B cell (primary cell): Measurements from ENCODE around the gene COLGALT1. TPM values are rescaled to one million over a fixed set of nuclear protein-coding genes. Genes with fewer than 3 reads are reported as not detected.
A peak's percentile ranks its signal among the peaks of the same experiment; 100 is the strongest.

Source experiments
- ATAC-seq: fragments of 200-7000 bp; cut with Tn5 transposase; one replicate; pipeline ENCODE4 v1.10.0; 2021; ENCODE audit warnings: low read depth, mild to moderate bottlenecking, moderate number of reproducible peaks, moderate library complexity
- CTCF ChIA-PET: fragments of 350-600 bp; sonication (Branson Sonifier 250); formaldehyde crosslinking; loops from one replicate; lab custom pipeline; 2021; ENCODE audit warnings: antibody characterized with exemption, inconsistent platforms; lab: Charles Lee
- POLR2A ChIA-PET: fragments of 350-600 bp; sonication (Branson Sonifier 250); formaldehyde crosslinking; loops from one replicate; lab custom pipeline; 2021; ENCODE audit warnings: antibody characterized with exemption; lab: Charles Lee
- DNase-seq: peaks from one replicate; pipeline ENCODE4 v3.0.0; 2013
- H2AFZ ChIP-seq: 2 replicates; pipeline ENCODE4 v1.6.1; 2012; ENCODE audit warnings: mild to moderate bottlenecking, low read depth, low read length; ENCODE audit not compliant: insufficient read depth, poor library complexity, severe bottlenecking
- H3K27ac ChIP-seq, 2 donors: 1 replicate in 1 of 2; 2 replicates in 1 of 2; pipeline ENCODE4 v1.5.1; 2012 to 2013; ENCODE audit warnings: low read length in 2 of 2, mild to moderate bottlenecking in 2 of 2, moderate library complexity in 1 of 2
- H3K27me3 ChIP-seq, 4 experiments: fragments of 200-600 bp in 1 of 4; sonication (generic) in 1 of 4; replicated peaks in 1 of 4; 1 replicate in 2 of 4; 2 replicates in 2 of 4; pipeline versions ENCODE4 v1.6.1 to v1.7.0; 2013 to 2016; ENCODE audit warnings: low read length in 3 of 4, mild to moderate bottlenecking in 2 of 4, mixed read lengths in 1 of 4, moderate library complexity in 1 of 4; ENCODE audit not compliant: insufficient read depth in 4 of 4, control insufficient read depth in 3 of 4; ENCODE audit errors: control extremely low read depth in 1 of 4
- H3K36me3 ChIP-seq, 2 experiments: replicated peaks in 1 of 2; 1 replicate in 1 of 2; 2 replicates in 1 of 2; pipeline versions ENCODE4 v1.6.1 to v1.7.1; 2013; ENCODE audit warnings: low read length in 1 of 2; ENCODE audit not compliant: insufficient read depth in 2 of 2, control insufficient read depth in 1 of 2; ENCODE audit errors: control extremely low read depth in 1 of 2, extremely low read depth in 1 of 2
- H3K4me1 ChIP-seq, 2 donors: fragments of 200-600 bp in 1 of 2; sonication (generic) in 1 of 2; 1 replicate in 1 of 2; 2 replicates in 1 of 2; pipeline versions ENCODE4 v1.5.1 to v1.6.1; 2013 to 2017; ENCODE audit warnings: low read length in 2 of 2; ENCODE audit not compliant: control insufficient read depth in 2 of 2, insufficient read depth in 2 of 2
- H3K4me2 ChIP-seq: replicated peaks from 2 replicates; pipeline ENCODE3; 2012; ENCODE audit warnings: mild to moderate bottlenecking, low read depth, low read length; ENCODE audit not compliant: poor library complexity, severe bottlenecking
- H3K4me3 ChIP-seq, 5 experiments: fragments of 200-600 bp in 1 of 5; sonication (generic) in 1 of 5; 1 replicate in 3 of 5; 2 replicates in 2 of 5; pipeline versions ENCODE4 v1.5.1 to v1.7.0; 2011 to 2016; ENCODE audit warnings: low read length in 4 of 5, mild to moderate bottlenecking in 4 of 5, low read depth in 2 of 5, control low read depth in 1 of 5, moderate library complexity in 1 of 5; ENCODE audit not compliant: insufficient read depth in 1 of 5; ENCODE audit errors: control extremely low read depth in 1 of 5, extremely low read depth in 1 of 5
- H3K79me2 ChIP-seq: fragments of 200-600 bp; sonication (generic); one replicate; pipeline ENCODE4 v1.6.0; 2016; ENCODE audit warnings: low read length; ENCODE audit not compliant: control insufficient read depth, insufficient read depth
- H3K9ac ChIP-seq: fragments of 200-600 bp; sonication (generic); 2 replicates; pipeline ENCODE4 v1.6.1; 2017; ENCODE audit warnings: mild to moderate bottlenecking, low read length, moderate library complexity
- H3K9me3 ChIP-seq, 3 donors: one replicate each; pipeline versions ENCODE4 v1.6.1 to v1.7.1; 2013; ENCODE audit warnings: low read length in 2 of 3; ENCODE audit not compliant: control insufficient read depth in 2 of 3, insufficient read depth in 1 of 3; ENCODE audit errors: control extremely low read depth in 1 of 3
- H4K20me1 ChIP-seq: 2 replicates; pipeline ENCODE4 v1.6.0; 2012; ENCODE audit warnings: mild to moderate bottlenecking, low read length; ENCODE audit not compliant: insufficient read depth, control insufficient read depth, poor library complexity, severe bottlenecking
- H3K27ac Mint-ChIP-seq: one replicate; pipeline ENCODE4 v1.8.0; 2021; ENCODE audit warnings: mixed read lengths
- H3K27me3 Mint-ChIP-seq: one replicate; pipeline ENCODE4 v1.8.0; 2021; ENCODE audit warnings: mixed read lengths
- H3K4me1 Mint-ChIP-seq: one replicate; pipeline ENCODE4 v1.8.0; 2021; ENCODE audit warnings: mixed read lengths
- H3K4me3 Mint-ChIP-seq: one replicate; pipeline ENCODE4 v1.8.0; 2021; ENCODE audit warnings: mixed read lengths
- H3K9me3 Mint-ChIP-seq: one replicate; pipeline ENCODE4 v1.8.0; 2022; ENCODE audit warnings: mixed read lengths; ENCODE audit not compliant: insufficient read depth
- EZH2 ChIP-seq: IDR thresholded peaks from 2 replicates; pipeline ENCODE4 v1.6.1; 2012; ENCODE audit warnings: borderline replicate concordance, low read depth, mild to moderate bottlenecking, moderate library complexity, low read length; ENCODE audit not compliant: insufficient read depth, poor library complexity, severe bottlenecking
- WGBS: methylation state at CpG from one replicate; pipeline ENCODE4 v1.1.5; 2013; ENCODE audit warnings: missing lambda C conversion rate; ENCODE audit not compliant: insufficient coverage; 5-methylcytosine and 5-hydroxymethylcytosine counted together
- intact Hi-C: fragments of 100-400 bp; cut with micrococcal nuclease; formaldehyde crosslinking; loops from one replicate; pipeline ENCODE4 v1.10.0; 2022
- polyA plus RNA-seq: library from polyadenylated mRNA; depleted of rRNA; stranded (reverse); fragments of >200 nt; gene quantifications from 2 replicates; pipeline ENCODE4 v1.2.3, GENCODE V29; 2012
- total RNA-seq, 2 donors: library from RNA; stranded (reverse); fragments of 120-200 nt in 1 of 2; gene quantifications; 1 replicate in 1 of 2; 2 replicates in 1 of 2; pipeline versions ENCODE4 v1.2.3 to v1.2.4, GENCODE V29; 2013 to 2022
- TF ChIP-seq, protein P1 (sequence below): fragments of 200-600 bp; IDR thresholded peaks from one replicate; pipeline ENCODE4 v1.8.0; 2022; ENCODE audit warnings: antibody characterized with exemption, mild to moderate bottlenecking

COLGALT1 gene
- total and polyA plus RNA-seq, 2 donors (not counting 1 experiment from before 2014, with no cell fraction given) = 108 to 126 TPM

- H3K27ac ChIP-seq = peak overlapping the region in 1 of 2 donors; percentile 16
- Mint-ChIP-seq H3K27me3 (no peaks in the 10 kb centered on the region), H3K4me3 (no peak overlapping the region), H3K9me3 (no peaks in the 10 kb centered on the region), H3K4me1 (peaks cover 48% of the 10 kb centered on the region), H3K27ac (peak overlapping the region; percentile 70)
- intact Hi-C loops = loop anchor here (5.0 kb wide), 1 partner anchor 826 kb away; the partner anchor contains the start of gene NWD1
- ATAC-seq (no peak), DNase-seq (no peak)
- peaks cover 87% of the 10 kb centered on the region for H4K20me1 ChIP-seq
- no peak overlapping the region for H3K4me3 ChIP-seq
- no peak overlapping the region for H2AFZ ChIP-seq
- peaks cover 4 to 65% of the 10 kb centered on the region in 2 experiments for H3K36me3 ChIP-seq
- 97% methylated on average over 14 of the region's 14 CpGs for WGBS
- CTCF ChIA-PET = interaction anchor here (0.7 to 2.0 kb wide), 3 partner anchors 14 to 47 kb away, joined by 3 to 5 read pairs (median 4); no protein-coding TSS in a partner anchor
- no peaks in the 10 kb centered on the region for H3K27me3 ChIP-seq
- H3K79me2 ChIP-seq = peaks cover 23% of the 10 kb centered on the region
- peaks cover 0 to 17% (median 0%) of the 10 kb centered on the region in 3 donors for H3K9me3 ChIP-seq
- H3K9ac ChIP-seq = no peak overlapping the region
- TF ChIP-seq, protein P1, sequence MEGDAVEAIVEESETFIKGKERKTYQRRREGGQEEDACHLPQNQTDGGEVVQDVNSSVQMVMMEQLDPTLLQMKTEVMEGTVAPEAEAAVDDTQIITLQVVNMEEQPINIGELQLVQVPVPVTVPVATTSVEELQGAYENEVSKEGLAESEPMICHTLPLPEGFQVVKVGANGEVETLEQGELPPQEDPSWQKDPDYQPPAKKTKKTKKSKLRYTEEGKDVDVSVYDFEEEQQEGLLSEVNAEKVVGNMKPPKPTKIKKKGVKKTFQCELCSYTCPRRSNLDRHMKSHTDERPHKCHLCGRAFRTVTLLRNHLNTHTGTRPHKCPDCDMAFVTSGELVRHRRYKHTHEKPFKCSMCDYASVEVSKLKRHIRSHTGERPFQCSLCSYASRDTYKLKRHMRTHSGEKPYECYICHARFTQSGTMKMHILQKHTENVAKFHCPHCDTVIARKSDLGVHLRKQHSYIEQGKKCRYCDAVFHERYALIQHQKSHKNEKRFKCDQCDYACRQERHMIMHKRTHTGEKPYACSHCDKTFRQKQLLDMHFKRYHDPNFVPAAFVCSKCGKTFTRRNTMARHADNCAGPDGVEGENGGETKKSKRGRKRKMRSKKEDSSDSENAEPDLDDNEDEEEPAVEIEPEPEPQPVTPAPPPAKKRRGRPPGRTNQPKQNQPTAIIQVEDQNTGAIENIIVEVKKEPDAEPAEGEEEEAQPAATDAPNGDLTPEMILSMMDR = no peak
- no peak for TF ChIP-seq EZH2
- POLR2A ChIA-PET = interaction anchor here (2.6 kb wide), 1 partner anchor 12 kb away, joined by 15 read pairs; no protein-coding TSS in a partner anchor
- no peak overlapping the region for H3K4me2 ChIP-seq
- peaks cover 13 to 28% of the 10 kb centered on the region in 2 donors for H3K4me1 ChIP-seq
These were observed 12.5 kb upstream of the COLGALT1 start for GRCh38 chr19:17542793-17543582.

- no peak overlapping the region for H3K4me2 ChIP-seq
- H3K27me3 ChIP-seq = no peaks in the 10 kb centered on the region
- peak overlapping the region; percentile 53 for H3K27ac Mint-ChIP-seq
- H3K9me3 Mint-ChIP-seq = no peaks in the 10 kb centered on the region
- no peaks in the 10 kb centered on the region for H3K27me3 Mint-ChIP-seq
- peak overlapping the region in 1 of 2 donors; percentile 20 for H3K27ac ChIP-seq
- intact Hi-C loops = loop anchor here (5.0 kb wide), 1 partner anchor 827 kb away; the partner anchor contains the start of gene NWD1
- POLR2A ChIA-PET = interaction anchor here (1.4 to 2.6 kb wide), 2 partner anchors 11 to 32 kb away, joined by 3 to 15 read pairs; partner anchors contain the start of gene PGLS
- H3K4me1 Mint-ChIP-seq = peaks cover 45% of the 10 kb centered on the region
- H3K36me3 ChIP-seq = peaks cover 2 to 66% of the 10 kb centered on the region in 2 experiments
- no peak overlapping the region for H2AFZ ChIP-seq
- TF ChIP-seq, protein P1 = no peak
- no peak for TF ChIP-seq EZH2
- no peak overlapping the region for H3K9ac ChIP-seq
- ATAC-seq (no peak), DNase-seq (no peak)
- 64% methylated on average over 4 of the region's 4 CpGs for WGBS
- H4K20me1 ChIP-seq = peaks cover 85% of the 10 kb centered on the region
- peaks cover 5 to 18% of the 10 kb centered on the region in 2 donors for H3K4me1 ChIP-seq
- H3K4me3 Mint-ChIP-seq = no peak overlapping the region
- CTCF ChIA-PET = interaction anchor here (0.6 to 2.0 kb wide), 2 partner anchors 48 to 311 kb away, joined by 3 to 5 read pairs; no protein-coding TSS in a partner anchor
- no peak overlapping the region for H3K4me3 ChIP-seq
- peaks cover 0 to 14% (median 0%) of the 10 kb centered on the region in 3 donors for H3K9me3 ChIP-seq
- peaks cover 17% of the 10 kb centered on the region for H3K79me2 ChIP-seq
These were observed 11.5 kb upstream of the COLGALT1 start for GRCh38 chr19:17543986-17544385.
